ENCODE measurements around the gene YARS1. TPM values are rescaled to one million over a fixed set of nuclear protein-coding genes. Genes with fewer than 3 reads are reported as not detected.

Gene YARS1
- total RNA-seq, 1 donor from 2014 or later: 111 TPM

DNA sequence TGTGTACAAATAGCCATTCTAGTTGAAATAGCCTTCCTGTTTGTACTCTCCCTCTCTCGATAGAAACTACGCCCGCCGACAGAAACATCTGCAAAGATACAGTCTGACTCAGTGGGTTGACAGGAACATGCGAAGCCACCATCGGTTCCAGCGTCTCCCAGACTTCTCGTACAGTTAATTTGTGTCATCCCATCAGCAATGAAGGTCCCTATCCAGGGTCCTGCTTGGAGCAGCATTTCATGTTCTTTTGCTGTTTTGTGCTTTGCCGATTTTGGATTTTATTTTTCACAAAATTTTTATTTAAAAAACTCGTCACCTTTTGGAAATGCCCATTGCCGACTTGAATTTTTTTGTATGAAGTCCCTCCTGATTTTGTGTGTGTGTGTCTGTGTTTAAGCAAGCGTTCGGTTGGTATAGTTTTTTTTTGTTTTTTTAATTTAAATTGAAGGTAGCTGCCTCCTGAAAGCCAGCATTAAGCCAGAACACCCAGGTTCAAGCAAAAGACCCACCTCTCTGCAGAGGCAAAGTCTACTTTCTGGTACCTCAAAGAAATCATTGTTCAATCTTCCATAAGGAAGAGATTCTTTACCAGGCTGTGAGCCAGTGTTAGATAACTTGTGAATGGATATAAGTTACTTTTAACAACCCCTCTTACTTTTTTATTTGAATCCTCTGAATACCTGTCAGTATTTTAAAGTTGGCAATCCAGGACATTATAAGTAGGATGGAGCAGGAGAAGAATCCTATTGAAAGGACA is 38.9 kb upstream of the YARS1 start:
- no peaks in the 10 kb centered on the region for H3K9me3 ChIP-seq
- no peaks in the 10 kb centered on the region for H3K27me3 ChIP-seq
- no peaks in the 10 kb centered on the region for H3K4me1 ChIP-seq
- no peak overlapping the region for H3K27ac ChIP-seq
- TF ChIP-seq, protein P1, sequence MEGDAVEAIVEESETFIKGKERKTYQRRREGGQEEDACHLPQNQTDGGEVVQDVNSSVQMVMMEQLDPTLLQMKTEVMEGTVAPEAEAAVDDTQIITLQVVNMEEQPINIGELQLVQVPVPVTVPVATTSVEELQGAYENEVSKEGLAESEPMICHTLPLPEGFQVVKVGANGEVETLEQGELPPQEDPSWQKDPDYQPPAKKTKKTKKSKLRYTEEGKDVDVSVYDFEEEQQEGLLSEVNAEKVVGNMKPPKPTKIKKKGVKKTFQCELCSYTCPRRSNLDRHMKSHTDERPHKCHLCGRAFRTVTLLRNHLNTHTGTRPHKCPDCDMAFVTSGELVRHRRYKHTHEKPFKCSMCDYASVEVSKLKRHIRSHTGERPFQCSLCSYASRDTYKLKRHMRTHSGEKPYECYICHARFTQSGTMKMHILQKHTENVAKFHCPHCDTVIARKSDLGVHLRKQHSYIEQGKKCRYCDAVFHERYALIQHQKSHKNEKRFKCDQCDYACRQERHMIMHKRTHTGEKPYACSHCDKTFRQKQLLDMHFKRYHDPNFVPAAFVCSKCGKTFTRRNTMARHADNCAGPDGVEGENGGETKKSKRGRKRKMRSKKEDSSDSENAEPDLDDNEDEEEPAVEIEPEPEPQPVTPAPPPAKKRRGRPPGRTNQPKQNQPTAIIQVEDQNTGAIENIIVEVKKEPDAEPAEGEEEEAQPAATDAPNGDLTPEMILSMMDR (IDR thresholded peaks at IDR 0.05): no peak
- DNase-seq: no peak
- ATAC-seq: no peak
- intact Hi-C loops (cut with DNase I): no loop called here
- H3K36me3 ChIP-seq: peaks cover 58% of the 10 kb centered on the region
- no peak overlapping the region for H3K4me3 ChIP-seq

DNA sequence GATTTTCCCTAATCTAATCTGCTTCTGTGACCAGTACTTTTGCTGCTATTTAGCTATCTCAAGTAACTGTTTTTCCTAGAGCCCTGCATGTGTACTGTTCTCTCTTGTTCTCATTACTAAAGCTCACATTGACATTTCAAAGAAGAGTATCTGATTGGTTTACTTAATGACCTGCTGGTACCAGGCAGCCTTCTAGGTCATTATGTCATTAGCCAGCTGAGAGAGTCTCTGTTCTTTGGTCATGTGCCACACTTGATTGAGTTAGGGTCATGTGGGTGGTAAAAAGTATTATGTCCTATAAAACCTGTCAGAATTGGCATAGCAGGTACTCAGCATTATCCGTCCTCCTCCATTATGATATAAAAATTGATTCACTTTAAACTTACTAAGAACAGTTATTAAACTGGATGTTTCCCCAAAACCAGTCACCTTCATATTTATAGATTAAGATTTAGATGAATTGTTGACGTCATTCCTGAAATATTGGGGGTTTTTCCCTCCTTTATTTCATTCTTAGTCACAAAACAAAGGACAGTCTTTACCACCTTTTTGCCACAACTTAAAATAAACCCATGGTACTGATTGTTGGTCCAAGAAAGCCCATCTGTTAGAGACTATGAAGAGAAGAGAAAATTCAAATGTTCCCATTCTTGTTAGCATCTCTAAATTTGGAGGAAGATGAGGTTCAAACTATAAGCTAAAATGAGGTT is 31.4 kb upstream of the YARS1 start:
- Histone ChIP-seq H3K36me3 (peaks cover 54% of the 10 kb centered on the region), H3K27ac (no peak overlapping the region), H3K9me3 (no peaks in the 10 kb centered on the region), H3K27me3 (no peaks in the 10 kb centered on the region), H3K4me3 (no peak overlapping the region), H3K4me1 (no peaks in the 10 kb centered on the region)
- ATAC-seq: no peak
- intact Hi-C loops (cut with DNase I): no loop called here
- no peak for DNase-seq
- TF ChIP-seq, protein P1 (IDR thresholded peaks at IDR 0.05): no peak

- Histone ChIP-seq H3K27me3 (no peaks in the 10 kb centered on the region), H3K27ac (no peak overlapping the region), H3K36me3 (peaks cover 90% of the 10 kb centered on the region), H3K9me3 (no peaks in the 10 kb centered on the region), H3K4me3 (no peak overlapping the region), H3K4me1 (peaks cover 4% of the 10 kb centered on the region)
- TF ChIP-seq, protein P1 (IDR thresholded peaks at IDR 0.05): no peak
- no peak for DNase-seq
- intact Hi-C loops (cut with DNase I): no loop called here
- no peak for ATAC-seq
Measured at GRCh38 chr1:32831878-32832277, 14.7 kb upstream of the YARS1 start.

DNA sequence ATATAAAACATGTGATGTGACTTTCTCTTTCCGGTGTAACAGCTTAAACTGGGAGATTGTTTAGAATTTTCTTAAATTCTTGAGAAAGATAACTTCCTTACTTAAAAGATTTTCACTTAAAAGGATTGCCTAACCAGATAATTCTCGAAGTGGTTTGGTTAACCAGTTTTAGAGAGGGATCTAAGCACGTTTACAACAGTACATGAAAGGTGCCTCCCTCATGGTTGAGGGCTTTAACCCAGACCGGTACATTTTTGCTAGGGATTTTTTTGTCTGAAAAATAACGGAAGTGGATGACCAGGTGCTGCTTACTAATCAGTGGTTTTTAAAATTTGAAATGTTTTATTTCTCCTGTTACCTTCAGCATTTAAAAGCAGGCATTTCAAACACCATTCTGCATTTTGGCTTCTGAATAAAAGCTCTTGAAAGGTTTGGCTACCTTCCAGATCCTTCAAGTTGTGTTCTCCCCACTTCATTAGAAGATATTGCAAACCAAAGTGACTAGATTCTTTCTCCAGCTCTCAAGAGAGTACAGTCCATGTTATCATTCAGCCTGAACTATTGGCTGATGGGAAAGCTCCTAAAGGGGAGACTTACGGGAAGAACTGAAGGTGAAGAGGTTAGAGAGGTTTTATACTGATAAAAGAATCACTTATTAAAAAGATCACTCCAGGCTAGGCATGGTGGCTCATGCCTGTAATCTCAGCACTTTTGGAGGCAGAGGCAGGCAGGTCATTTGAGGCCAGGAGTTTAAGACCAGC is 13.1 kb upstream of the YARS1 start:
- DNase-seq (no peak), ATAC-seq (no peak)
- TF ChIP-seq, protein P1 (IDR thresholded peaks at IDR 0.05): no peak
- no peaks in the 10 kb centered on the region for H3K27me3 ChIP-seq
- peaks cover 98% of the 10 kb centered on the region for H3K36me3 ChIP-seq
- H3K4me3 ChIP-seq: no peak overlapping the region
- H3K4me1 ChIP-seq: peaks cover 4% of the 10 kb centered on the region
- intact Hi-C loops (cut with DNase I): no loop called here
- no peak overlapping the region for H3K27ac ChIP-seq
- no peaks in the 10 kb centered on the region for H3K9me3 ChIP-seq

DNA sequence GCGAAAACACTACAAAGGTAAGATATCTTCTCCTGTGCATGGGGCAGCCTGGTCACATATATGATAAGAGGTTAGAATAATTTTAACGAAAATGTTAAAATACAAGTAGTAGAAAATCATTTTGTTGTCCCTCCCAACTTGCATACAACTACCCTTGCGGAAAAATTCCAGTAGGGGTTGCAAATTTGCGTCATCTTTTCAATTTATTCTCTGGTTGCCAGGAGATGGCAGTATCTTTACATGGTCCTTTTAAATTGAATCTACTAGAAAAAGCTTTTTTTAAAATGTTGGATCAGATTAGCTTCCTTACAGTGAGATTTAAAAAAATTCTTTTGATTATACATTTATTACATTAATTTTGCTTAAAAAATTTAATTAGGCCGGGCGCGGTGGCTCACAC is 11.2 kb upstream of the YARS1 start:
- no peak overlapping the region for H3K4me3 ChIP-seq
- H3K27me3 ChIP-seq: no peaks in the 10 kb centered on the region
- no peaks in the 10 kb centered on the region for H3K9me3 ChIP-seq
- H3K36me3 ChIP-seq: peaks cover 84% of the 10 kb centered on the region
- intact Hi-C loops (cut with DNase I): no loop called here
- no peak for ATAC-seq
- no peak for DNase-seq
- H3K27ac ChIP-seq: no peak overlapping the region
- TF ChIP-seq, protein P1 (IDR thresholded peaks at IDR 0.05): no peak
- peaks cover 4% of the 10 kb centered on the region for H3K4me1 ChIP-seq
